Keratinocyte (primary cell): ENCODE measurements around the gene DPH1.

ENCODE experiments used
- EZH2 ChIP-seq: IDR thresholded peaks from one replicate; pipeline ENCODE4 v1.6.1; 2012; ENCODE audit warnings: inconsistent platforms, mild to moderate bottlenecking, low read length, moderate library complexity
- TF ChIP-seq, protein P1 (sequence below), 3 experiments: IDR thresholded peaks in 1 of 3; conservative IDR thresholded peaks in 1 of 3; optimal IDR thresholded peaks in 1 of 3; 2 replicates in 2 of 3; 3 replicates in 1 of 3; pipeline versions ENCODE3 to v1.5.1; 2011; ENCODE audit warnings: low read length in 3 of 3, mild to moderate bottlenecking in 3 of 3, moderate library complexity in 2 of 3, control low read depth in 1 of 3, inconsistent platforms in 1 of 3; ENCODE audit not compliant: insufficient read depth in 2 of 3; ENCODE audit errors: extremely low read depth in 1 of 3

DNA sequence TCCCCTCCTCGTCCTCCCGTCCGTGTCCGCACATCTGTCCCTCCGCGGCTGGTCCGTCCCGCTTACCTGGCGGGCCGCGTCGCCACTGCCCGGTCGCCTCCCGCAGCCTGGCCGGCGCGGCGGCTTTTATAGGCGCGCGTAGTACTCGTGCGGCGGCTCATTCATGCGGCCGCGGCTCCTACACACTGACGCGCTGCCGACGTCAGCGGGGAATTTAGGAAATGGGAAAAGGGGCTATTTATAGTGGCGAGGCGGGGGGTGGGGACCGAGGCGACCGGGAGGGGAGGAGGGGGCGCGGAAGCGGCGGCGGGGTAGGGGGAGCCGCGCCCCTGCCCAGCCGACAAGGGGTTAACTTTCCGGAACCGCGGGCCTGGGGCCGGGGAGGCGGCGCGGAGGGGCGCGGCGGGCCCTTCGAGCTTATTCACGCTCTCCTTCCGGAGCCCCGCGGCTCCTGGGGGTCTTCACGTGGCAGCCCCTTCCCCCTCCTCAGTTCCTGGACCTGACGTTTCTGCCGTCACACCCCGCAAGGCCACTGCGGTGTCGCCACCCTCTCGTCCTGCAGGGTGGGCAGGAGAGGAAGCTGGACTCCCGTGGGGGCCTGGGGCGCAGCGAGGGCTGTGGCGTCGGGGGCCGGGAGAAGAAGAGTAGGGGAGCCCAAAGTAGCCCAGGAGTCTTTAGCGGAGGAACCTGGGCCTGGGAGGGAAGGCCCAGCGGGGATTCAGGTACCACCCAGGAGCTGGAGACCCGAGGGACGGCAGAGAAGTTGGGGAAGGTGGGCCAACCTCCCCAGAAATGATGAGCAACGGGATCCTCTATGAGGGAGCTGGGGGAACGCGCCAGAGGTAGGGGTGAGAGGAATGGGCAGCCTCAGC, 21.3 kb downstream of the DPH1 start:
- TF ChIP-seq, protein P1, sequence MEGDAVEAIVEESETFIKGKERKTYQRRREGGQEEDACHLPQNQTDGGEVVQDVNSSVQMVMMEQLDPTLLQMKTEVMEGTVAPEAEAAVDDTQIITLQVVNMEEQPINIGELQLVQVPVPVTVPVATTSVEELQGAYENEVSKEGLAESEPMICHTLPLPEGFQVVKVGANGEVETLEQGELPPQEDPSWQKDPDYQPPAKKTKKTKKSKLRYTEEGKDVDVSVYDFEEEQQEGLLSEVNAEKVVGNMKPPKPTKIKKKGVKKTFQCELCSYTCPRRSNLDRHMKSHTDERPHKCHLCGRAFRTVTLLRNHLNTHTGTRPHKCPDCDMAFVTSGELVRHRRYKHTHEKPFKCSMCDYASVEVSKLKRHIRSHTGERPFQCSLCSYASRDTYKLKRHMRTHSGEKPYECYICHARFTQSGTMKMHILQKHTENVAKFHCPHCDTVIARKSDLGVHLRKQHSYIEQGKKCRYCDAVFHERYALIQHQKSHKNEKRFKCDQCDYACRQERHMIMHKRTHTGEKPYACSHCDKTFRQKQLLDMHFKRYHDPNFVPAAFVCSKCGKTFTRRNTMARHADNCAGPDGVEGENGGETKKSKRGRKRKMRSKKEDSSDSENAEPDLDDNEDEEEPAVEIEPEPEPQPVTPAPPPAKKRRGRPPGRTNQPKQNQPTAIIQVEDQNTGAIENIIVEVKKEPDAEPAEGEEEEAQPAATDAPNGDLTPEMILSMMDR (optimal IDR thresholded peaks at IDR 0.05 in 1 of 3, IDR thresholded peaks at IDR 0.05 in 1 of 3, conservative IDR thresholded peaks at IDR 0.05 in 1 of 3; ENCODE audit: extremely low read depth in 1 of 3, insufficient read depth in 2 of 3, low read length in 3 of 3) = no peak
- TF ChIP-seq EZH2 = no peak
